OCI-LY3 (cell line): ENCODE data around the gene TSPAN11.

Experiments
- EZH2phosphoT487 ChIP-seq: fragments of 200-600 bp; shearing (Covaris generic); IDR thresholded peaks from 2 replicates; pipeline ENCODE4 v1.6.1; 2018; ENCODE audit warnings: antibody characterized with exemption, mixed run types, low read depth
- TF ChIP-seq, protein P1 (sequence below): fragments of 200-600, 300-600 bp; sonication (generic); IDR thresholded peaks from 2 replicates; pipeline ENCODE4 v1.5.1; 2014; ENCODE audit warnings: antibody characterized with exemption, low read length, low read depth

DNA sequence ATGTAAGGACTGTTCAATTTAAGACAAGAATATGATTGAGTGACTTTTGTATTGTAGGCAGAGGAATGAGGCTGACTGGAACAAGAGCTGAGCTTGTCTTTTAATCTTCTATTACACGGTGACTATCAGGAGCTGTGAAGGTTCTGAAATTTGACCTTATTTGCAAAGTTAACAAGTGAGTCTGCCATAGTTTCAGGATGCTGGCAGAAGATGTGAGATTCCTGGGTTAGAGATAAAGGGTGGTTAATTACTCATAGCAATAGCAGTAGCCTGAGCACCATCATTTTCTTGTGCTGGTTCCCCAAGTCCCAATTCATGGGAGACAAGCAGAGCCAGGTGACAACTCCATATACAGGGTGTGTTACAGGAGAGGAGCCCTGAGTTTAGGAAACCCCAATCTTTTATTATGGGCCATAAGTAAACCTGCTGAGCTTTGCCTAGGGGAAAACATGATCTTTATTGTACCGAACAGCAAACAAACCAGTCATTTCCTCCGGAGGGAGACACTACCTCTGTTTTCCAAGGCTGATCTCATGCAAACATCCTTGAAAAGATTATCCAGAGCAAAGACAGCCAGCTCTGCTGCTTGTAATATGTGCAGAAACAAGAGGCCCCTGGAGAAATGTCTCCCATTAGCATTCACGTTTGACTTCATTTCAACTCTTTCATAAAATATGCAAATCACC is 95.4 kb downstream of the TSPAN11 start:
- TF ChIP-seq, protein P1, sequence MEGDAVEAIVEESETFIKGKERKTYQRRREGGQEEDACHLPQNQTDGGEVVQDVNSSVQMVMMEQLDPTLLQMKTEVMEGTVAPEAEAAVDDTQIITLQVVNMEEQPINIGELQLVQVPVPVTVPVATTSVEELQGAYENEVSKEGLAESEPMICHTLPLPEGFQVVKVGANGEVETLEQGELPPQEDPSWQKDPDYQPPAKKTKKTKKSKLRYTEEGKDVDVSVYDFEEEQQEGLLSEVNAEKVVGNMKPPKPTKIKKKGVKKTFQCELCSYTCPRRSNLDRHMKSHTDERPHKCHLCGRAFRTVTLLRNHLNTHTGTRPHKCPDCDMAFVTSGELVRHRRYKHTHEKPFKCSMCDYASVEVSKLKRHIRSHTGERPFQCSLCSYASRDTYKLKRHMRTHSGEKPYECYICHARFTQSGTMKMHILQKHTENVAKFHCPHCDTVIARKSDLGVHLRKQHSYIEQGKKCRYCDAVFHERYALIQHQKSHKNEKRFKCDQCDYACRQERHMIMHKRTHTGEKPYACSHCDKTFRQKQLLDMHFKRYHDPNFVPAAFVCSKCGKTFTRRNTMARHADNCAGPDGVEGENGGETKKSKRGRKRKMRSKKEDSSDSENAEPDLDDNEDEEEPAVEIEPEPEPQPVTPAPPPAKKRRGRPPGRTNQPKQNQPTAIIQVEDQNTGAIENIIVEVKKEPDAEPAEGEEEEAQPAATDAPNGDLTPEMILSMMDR: no peak
- TF ChIP-seq EZH2phosphoT487: no peak
